Measurements from ENCODE around the gene GOLGA6L1. TPM values are rescaled to one million over a fixed set of nuclear protein-coding genes. Genes with fewer than 3 reads are reported as not detected.

Gene GOLGA6L1, protein sequence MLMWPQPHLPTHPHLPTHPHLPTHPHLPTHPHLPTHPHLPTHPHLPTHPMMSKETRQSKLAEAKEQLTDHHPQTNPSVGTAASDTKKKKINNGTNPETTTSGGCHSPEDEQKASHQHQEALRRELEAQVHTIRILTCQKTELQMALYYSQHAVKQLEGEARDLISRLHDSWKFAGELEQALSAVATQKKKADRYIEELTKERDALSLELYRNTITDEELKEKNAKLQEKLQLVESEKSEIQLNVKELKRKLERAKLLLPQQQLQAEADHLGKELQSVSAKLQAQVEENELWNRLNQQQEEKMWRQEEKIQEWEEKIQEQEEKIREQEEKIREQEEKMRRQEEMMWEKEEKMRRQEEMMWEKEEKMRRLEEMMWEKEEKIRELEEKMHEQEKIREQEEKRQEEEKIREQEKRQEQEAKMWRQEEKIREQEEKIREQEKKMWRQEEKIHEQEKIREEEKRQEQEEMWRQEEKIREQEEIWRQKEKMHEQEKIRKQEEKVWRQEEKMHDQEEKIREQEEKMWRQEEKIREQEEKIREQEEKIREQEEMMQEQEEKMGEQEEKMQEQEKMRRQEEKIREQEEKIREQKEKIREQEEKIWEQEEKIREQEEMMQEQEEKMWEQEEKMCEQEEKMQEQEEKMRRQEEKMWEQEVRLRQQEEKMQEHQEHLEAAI
- total RNA-seq, result not detected

DNA sequence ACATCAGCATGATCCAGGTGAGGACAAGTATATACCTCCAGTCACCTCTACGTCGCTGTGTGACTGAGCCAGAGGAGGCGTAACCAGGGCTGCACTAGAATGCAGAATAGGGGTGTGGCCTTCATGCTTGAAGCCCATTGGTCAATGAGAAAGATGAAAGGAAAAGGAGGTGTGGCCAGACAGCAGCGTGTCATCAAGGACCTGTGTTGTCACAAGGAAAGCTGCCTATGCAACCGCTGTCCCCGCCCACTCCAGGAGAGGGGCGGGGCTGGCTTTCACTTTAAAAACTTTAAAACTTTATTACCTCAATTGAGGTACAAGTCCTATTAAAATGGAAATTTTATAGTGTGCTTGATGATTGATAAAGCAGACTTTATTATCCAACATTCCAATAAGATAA lies at the start of gene GOLGA6L1:
TSS of gene GOLGA6L1 (minus strand) at position 101 of the 400 bp plus-strand sequence. CDS start at position 10, 91 bp downstream.

Other genes with a start within 250 kb of the GOLGA6L1 start
- gene CYFIP1, start 156.5 kb downstream of the GOLGA6L1 start, total RNA-seq, result 79.4 TPM
- 42.2 TPM for gene TUBGCP5, start 97.3 kb downstream of the GOLGA6L1 start, total RNA-seq
- gene GOLGA6L26, start 197.4 kb upstream of the GOLGA6L1 start, total RNA-seq, result not detected
- 0.82 TPM for gene GOLGA8S, start 217.9 kb upstream of the GOLGA6L1 start, total RNA-seq

Data from camera-type eye (tissue), 1 donor.